H1 (cell line): ENCODE results near the gene SERPINB6. TPM values are rescaled to one million over a fixed set of nuclear protein-coding genes. Genes with fewer than 3 reads are reported as not detected.

ENCODE experiments used
- CTCF ChIA-PET: fragments of 300-600 bp; sonication (Branson Sonifier 250); formaldehyde crosslinking; loops from one replicate; lab custom pipeline; 2021; ENCODE audit not compliant: partially characterized antibody; lab: Charles Lee
- POLR2A ChIA-PET: fragments of 300-600 bp; sonication (Branson Sonifier 250); formaldehyde crosslinking; loops from one replicate; lab custom pipeline; 2021; ENCODE audit warnings: inconsistent platforms; ENCODE audit not compliant: partially characterized antibody; lab: Charles Lee
- DNase-seq, 2 experiments: peaks; one replicate each; pipeline versions ENCODE4 v3.0.0 to v3.0.0-alpha.2; 2010 to 2022; ENCODE audit warnings: low spot score in 2 of 2, low read depth in 1 of 2, mixed read lengths in 1 of 2
- FAIRE-seq: peaks from 2 replicates; lab custom pipeline; 2011; peaks lifted over from hg19 to GRCh38; lab: Jason Lieb, UNC
- H2AFZ ChIP-seq: 2 replicates; pipeline ENCODE4 v1.8.1; 2012; ENCODE audit warnings: low read length, inconsistent platforms
- H2AK5ac ChIP-seq: 2 replicates; pipeline ENCODE4 v1.6.1; 2013; ENCODE audit warnings: low read depth, low read length
- H2BK120ac ChIP-seq: replicated peaks from 2 replicates; pipeline ENCODE3; 2013; ENCODE audit warnings: low read depth, low read length, inconsistent platforms
- H2BK12ac ChIP-seq: 2 replicates; pipeline ENCODE4 v1.6.1; 2013; ENCODE audit warnings: low read depth, low read length
- H2BK15ac ChIP-seq: 2 replicates; pipeline ENCODE4 v1.6.1; 2013; ENCODE audit warnings: low read length
- H2BK20ac ChIP-seq: 2 replicates; pipeline ENCODE4 v1.6.1; 2013; ENCODE audit warnings: low read length
- H2BK5ac ChIP-seq: 2 replicates; pipeline ENCODE4 v1.6.1; 2013; ENCODE audit warnings: low read depth, low read length
- H3K14ac ChIP-seq: 2 replicates; pipeline ENCODE4 v1.6.1; 2013; ENCODE audit warnings: inconsistent platforms; ENCODE audit not compliant: insufficient read length
- H3K18ac ChIP-seq: 2 replicates; pipeline ENCODE4 v1.6.1; 2013; ENCODE audit warnings: low read length; ENCODE audit errors: extremely low read depth
- H3K23ac ChIP-seq: 2 replicates; pipeline ENCODE4 v1.6.1; 2013; ENCODE audit warnings: inconsistent platforms; ENCODE audit not compliant: insufficient read length
- H3K23me2 ChIP-seq: 2 replicates; pipeline ENCODE4 v1.6.1; 2013; ENCODE audit warnings: low read depth, low read length
- H3K27ac ChIP-seq: 2 replicates; pipeline ENCODE4 v1.6.1; 2011; ENCODE audit warnings: low read depth, low read length, inconsistent platforms
- H3K27me3 ChIP-seq, 4 experiments: replicated peaks in 1 of 4; 1 replicate in 1 of 4; 2 replicates in 3 of 4; pipeline versions ENCODE4 v1.6.1 to v1.8.1; 2011 to 2013; ENCODE audit warnings: low read length in 3 of 4, mild to moderate bottlenecking in 3 of 4, inconsistent platforms in 2 of 4, mixed read lengths in 2 of 4, moderate library complexity in 1 of 4; ENCODE audit not compliant: control insufficient read depth in 3 of 4, insufficient read depth in 3 of 4; ENCODE audit errors: extremely low read depth in 1 of 4
- H3K36me3 ChIP-seq, 4 experiments: 2 replicates each; pipeline versions ENCODE4 v1.6.1 to v1.8.1; 2011 to 2013; ENCODE audit warnings: mild to moderate bottlenecking in 4 of 4, low read length in 3 of 4, moderate library complexity in 2 of 4, control low read depth in 1 of 4, inconsistent platforms in 1 of 4; ENCODE audit not compliant: insufficient read depth in 4 of 4, control insufficient read depth in 2 of 4
- H3K4ac ChIP-seq: replicated peaks from 2 replicates; pipeline ENCODE3; 2013; ENCODE audit warnings: low read length, low read depth, mixed read lengths, inconsistent platforms; ENCODE audit not compliant: insufficient read length
- H3K4me1 ChIP-seq, 4 experiments: replicated peaks in 1 of 4; 1 replicate in 1 of 4; 2 replicates in 3 of 4; pipeline versions ENCODE4 v1.6.1 to v1.8.1; 2011 to 2013; ENCODE audit warnings: low read length in 3 of 4, inconsistent platforms in 2 of 4, mixed read lengths in 1 of 4; ENCODE audit not compliant: insufficient read depth in 4 of 4, control insufficient read depth in 3 of 4
- H3K4me2 ChIP-seq, 2 experiments: 2 replicates each; pipeline versions ENCODE4 v1.6.1 to v1.8.1; 2011 to 2013; ENCODE audit warnings: low read depth in 2 of 2, low read length in 2 of 2, control low read depth in 1 of 2, inconsistent platforms in 1 of 2, mild to moderate bottlenecking in 1 of 2; ENCODE audit not compliant: insufficient read depth in 1 of 2
- H3K4me3 ChIP-seq, 4 experiments: fragments of 200-600, 300-600 bp in 1 of 4; sonication (generic), shearing (Covaris generic), sonication (Bioruptor Twin) in 1 of 4; 2 replicates each; pipeline versions ENCODE4 v1.5.1 to v1.8.1; 2011 to 2016; ENCODE audit warnings: low read length in 4 of 4, low read depth in 3 of 4, control low read depth in 2 of 4, inconsistent platforms in 2 of 4, mild to moderate bottlenecking in 2 of 4, mixed read lengths in 1 of 4, moderate library complexity in 1 of 4; ENCODE audit not compliant: insufficient read depth in 2 of 4; ENCODE audit errors: extremely low read depth in 1 of 4
- H3K56ac ChIP-seq: replicated peaks from 2 replicates; pipeline ENCODE3; 2013; ENCODE audit warnings: low read depth, mild to moderate bottlenecking, mixed read lengths, low read length, inconsistent platforms; ENCODE audit not compliant: insufficient read length
- H3K79me1 ChIP-seq: 2 replicates; pipeline ENCODE4 v1.6.1; 2013; ENCODE audit warnings: low read depth, low read length, control low read depth
- H3K79me2 ChIP-seq, 2 experiments: 2 replicates each; pipeline versions ENCODE4 v1.6.1 to v1.8.1; 2012 to 2013; ENCODE audit warnings: low read length in 2 of 2, mild to moderate bottlenecking in 2 of 2, inconsistent platforms in 1 of 2; ENCODE audit not compliant: insufficient read depth in 2 of 2, control insufficient read depth in 1 of 2
- H3K9ac ChIP-seq, 4 experiments: replicated peaks in 1 of 4; 1 replicate in 1 of 4; 2 replicates in 3 of 4; pipeline versions ENCODE4 v1.6.1 to v1.8.1; 2011 to 2013; ENCODE audit warnings: low read depth in 3 of 4, low read length in 3 of 4, control low read depth in 2 of 4, mild to moderate bottlenecking in 2 of 4, moderate library complexity in 2 of 4, inconsistent platforms in 1 of 4; ENCODE audit errors: extremely low read depth in 1 of 4
- H3K9me3 ChIP-seq, 2 experiments: 2 replicates each; pipeline versions ENCODE4 v1.6.1 to v1.8.1; 2012 to 2013; ENCODE audit warnings: mild to moderate bottlenecking in 2 of 2, moderate library complexity in 2 of 2, control low read depth in 1 of 2, inconsistent platforms in 1 of 2, low read depth in 1 of 2, low read length in 1 of 2, mixed read lengths in 1 of 2; ENCODE audit not compliant: insufficient read depth in 2 of 2
- H4K20me1 ChIP-seq, 2 experiments: replicated peaks in 1 of 2; 2 replicates each; pipeline versions ENCODE3 to v1.8.1; 2011 to 2013; ENCODE audit warnings: inconsistent platforms in 2 of 2, low read length in 2 of 2, mild to moderate bottlenecking in 1 of 2; ENCODE audit not compliant: insufficient read depth in 2 of 2, control insufficient read depth in 1 of 2
- H4K5ac ChIP-seq: 2 replicates; pipeline ENCODE4 v1.6.1; 2013; ENCODE audit warnings: low read length, low read depth, mixed read lengths, inconsistent platforms; ENCODE audit not compliant: insufficient read length
- H4K8ac ChIP-seq: 2 replicates; pipeline ENCODE4 v1.8.0; 2013; ENCODE audit warnings: mild to moderate bottlenecking, moderate library complexity, low read length, inconsistent platforms; ENCODE audit not compliant: insufficient read depth; ENCODE audit errors: extremely low read depth
- H4K91ac ChIP-seq: replicated peaks from 2 replicates; pipeline ENCODE3; 2013; ENCODE audit warnings: low read length, mixed read lengths, inconsistent platforms; ENCODE audit not compliant: insufficient read length
- CTCF ChIP-seq, 3 experiments: IDR thresholded peaks; 1 replicate in 2 of 3; 2 replicates in 1 of 3; pipeline versions ENCODE4 v1.5.1 to v1.6.1; 2011; ENCODE audit warnings: low read length in 3 of 3, mild to moderate bottlenecking in 3 of 3, inconsistent platforms in 2 of 3, low read depth in 1 of 3, moderate library complexity in 1 of 3; ENCODE audit not compliant: insufficient read depth in 1 of 3; ENCODE audit errors: control extremely low read depth in 1 of 3
- EGR1 ChIP-seq: IDR thresholded peaks from 2 replicates; pipeline ENCODE4 v1.6.1; 2011; ENCODE audit warnings: low read depth, low read length, borderline replicate concordance
- JUND ChIP-seq: IDR thresholded peaks from 2 replicates; pipeline ENCODE4 v1.6.1; 2011; ENCODE audit warnings: mild to moderate bottlenecking, improper control_type of control experiment, low read length
- RAD21 ChIP-seq, 2 experiments: IDR thresholded peaks in 1 of 2; conservative IDR thresholded peaks in 1 of 2; 2 replicates each; pipeline ENCODE4 v1.6.1; 2011; ENCODE audit warnings: low read depth in 2 of 2, low read length in 2 of 2, improper control_type of control experiment in 1 of 2, inconsistent platforms in 1 of 2, mild to moderate bottlenecking in 1 of 2, moderate library complexity in 1 of 2
- RFX5 ChIP-seq: IDR thresholded peaks from 2 replicates; pipeline ENCODE4 v1.6.1; 2011; ENCODE audit warnings: low read depth, low read length, improper control_type of control experiment, borderline replicate concordance
- USF2 ChIP-seq: IDR thresholded peaks from 2 replicates; pipeline ENCODE4 v1.6.1; 2011; ENCODE audit warnings: low read length, improper control_type of control experiment
- WGBS, 2 experiments: shearing (Covaris generic) in 1 of 2; methylation state at CpG; one replicate each; pipeline versions ENCODE4 v1.1.6 to v1.1.7; 2013 to 2015; ENCODE audit warnings: low lambda C conversion rate in 2 of 2, mixed read lengths in 2 of 2, inconsistent platforms in 1 of 2, low coverage in 1 of 2, missing lambda C conversion rate in 1 of 2; ENCODE audit not compliant: insufficient replicate concordance in 2 of 2, insufficient coverage in 1 of 2, insufficient read length in 1 of 2; ENCODE audit errors: extremely low coverage in 1 of 2, missing lambda C conversion rate in 1 of 2; 5-methylcytosine and 5-hydroxymethylcytosine counted together
- polyA plus RNA-seq, 7 experiments: library from polyadenylated mRNA; depleted of rRNA in 3 of 7; stranded (reverse) in 5 of 7; unstranded in 2 of 7; fragments of >200 nt in 5 of 7; fragments of 200-250 nt in 2 of 7; gene quantifications; 1 replicate in 5 of 7; 2 replicates in 1 of 7; 4 replicates in 1 of 7; pipeline versions ENCODE4 v1.2.1 to v1.2.3, GENCODE V29; 2011 to 2013; ENCODE audit warnings: missing spikeins in 2 of 7, mixed read lengths in 2 of 7
- total RNA-seq: library from RNA; stranded (reverse); fragmentation: NEBNext Ultra II Directional; extraction: Animal tissue kit (Norgen Biotek cat#: 25700); gene quantifications from 2 replicates; pipeline ENCODE4 v1.2.1, GENCODE V29; 2021

The SERPINB6 gene
- total and polyA plus RNA-seq, 2 of the 8 experiments (the other 6 are each of a cell fraction or from before 2014, with no cell fraction given) = 27.2 to 29.4 TPM

DNA sequence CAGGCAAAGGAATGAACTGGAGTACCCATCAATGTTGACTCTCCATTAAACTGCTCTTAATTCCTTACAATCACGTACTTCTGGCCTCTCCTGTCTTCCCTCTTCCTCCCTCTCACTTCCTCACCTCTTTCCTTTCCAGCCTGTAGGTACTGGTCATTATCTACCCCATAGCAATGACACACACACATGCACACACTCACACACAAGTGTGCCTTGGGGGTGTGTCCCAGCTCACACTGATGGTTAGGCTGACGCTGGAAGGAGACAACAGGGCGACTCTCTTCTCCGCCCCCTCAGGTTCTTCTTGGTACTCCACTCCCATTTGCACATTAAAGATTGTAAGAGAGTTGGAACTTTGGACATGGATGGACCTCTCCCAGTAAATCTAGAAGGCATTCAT, 54.3 kb downstream of the SERPINB6 start:
- FAIRE-seq = no peak
- CTCF ChIA-PET = interaction anchor here (0.5 to 6.3 kb wide), 16 partner anchors 9 to 133 kb away, joined by 3 to 64 read pairs (median 4); no protein-coding TSS in a partner anchor

More for the DNA sequence above, 54.3 kb downstream of the SERPINB6 start:
- H3K4ac ChIP-seq = peak overlapping the region; percentile 5
- no peak overlapping the region for H4K8ac ChIP-seq
- no peaks in the 10 kb centered on the region for H3K79me1 ChIP-seq
- H3K14ac ChIP-seq = no peak overlapping the region
- H3K23me2 ChIP-seq = no peaks in the 10 kb centered on the region
- no peak overlapping the region for H3K56ac ChIP-seq
- 80% methylated on average over 4 of the region's 4 CpGs; no CpG with 5 or more reads in 1 of the 2 experiments for WGBS, 2 experiments
- peak overlapping the region; percentile 15 to 41; a peak in 2 of 4 replicates for H3K4me2 ChIP-seq
- H3K79me2 ChIP-seq = no peaks in the 10 kb centered on the region
- peak overlapping the region; percentile 19; the same call in 1 of the 2 replicates for H2AK5ac ChIP-seq
- POLR2A ChIA-PET = interaction anchor here (1.5 kb wide), 1 partner anchor 41 kb away, joined by 3 read pairs; no protein-coding TSS in a partner anchor
- H4K91ac ChIP-seq = peak overlapping the region; percentile 82
- H4K20me1 ChIP-seq = no peaks in the 10 kb centered on the region
- peaks cover 9 to 32% (median 23%) of the 10 kb centered on the region in 4 experiments for H3K4me1 ChIP-seq
- peak overlapping the region; percentile 76; the same call in 1 of the 2 replicates for H2BK20ac ChIP-seq
- peak overlapping the region; percentile 77; the same call in 1 of the 2 replicates for H2BK15ac ChIP-seq
- H2BK12ac ChIP-seq = peak overlapping the region; percentile 93
- H3K18ac ChIP-seq = peak overlapping the region; percentile 72; the same call in 1 of the 2 replicates
- peak overlapping the region; percentile 43; the same call in 1 of the 2 replicates for H3K27ac ChIP-seq
- no peak overlapping the region for H3K9ac ChIP-seq
- H3K4me3 ChIP-seq = no peak overlapping the region
- peak overlapping the region; percentile 63 for H4K5ac ChIP-seq
- peak overlapping the region; percentile 77; the same call in 1 of the 2 replicates for H2BK5ac ChIP-seq
- peak overlapping the region; percentile 55 for H2BK120ac ChIP-seq
- H3K27me3 ChIP-seq = no peaks in the 10 kb centered on the region
- peak in 1 of 2 experiments; percentile 46 for DNase-seq
- TF ChIP-seq CTCF (IDR thresholded peaks at IDR 0.05; ENCODE audit: control extremely low read depth in 1 of 3, insufficient read depth in 1 of 3, low read depth in 1 of 3, low read length in 3 of 3) (peak in 2 of 3 experiments; percentile 32 to 42; a peak in 3 of 4 replicates), USF2 (no peak), RFX5 (no peak), RAD21 (IDR thresholded peaks at IDR 0.05 in 1 of 2, conservative IDR thresholded peaks at IDR 0.05 in 1 of 2; ENCODE audit: low read depth in 2 of 2, low read length in 2 of 2) (peak in 1 of 2 experiments; percentile 26; a peak in 2 of 4 replicates), JUND (no peak), EGR1 (no peak)
- H3K36me3 ChIP-seq = no peaks in the 10 kb centered on the region
- no peaks in the 10 kb centered on the region for H3K9me3 ChIP-seq
- no peak overlapping the region for H2AFZ ChIP-seq
- no peak overlapping the region for H3K23ac ChIP-seq
